ENCODE measurements around the gene NUP35. TPM values are rescaled to one million over a fixed set of nuclear protein-coding genes. Genes with fewer than 3 reads are reported as not detected.
A peak's percentile ranks its signal among the peaks of the same experiment; 100 is the strongest.
"Not testable (repeated sequence)": the region's sequence is repeated elsewhere in the genome, so short reads cannot be mapped to it uniquely, and the experiment has no call there.

The NUP35 gene
- total and polyA plus RNA-seq, 2 experiments from 2014 or later: 10.9 to 12.9 TPM

DNA sequence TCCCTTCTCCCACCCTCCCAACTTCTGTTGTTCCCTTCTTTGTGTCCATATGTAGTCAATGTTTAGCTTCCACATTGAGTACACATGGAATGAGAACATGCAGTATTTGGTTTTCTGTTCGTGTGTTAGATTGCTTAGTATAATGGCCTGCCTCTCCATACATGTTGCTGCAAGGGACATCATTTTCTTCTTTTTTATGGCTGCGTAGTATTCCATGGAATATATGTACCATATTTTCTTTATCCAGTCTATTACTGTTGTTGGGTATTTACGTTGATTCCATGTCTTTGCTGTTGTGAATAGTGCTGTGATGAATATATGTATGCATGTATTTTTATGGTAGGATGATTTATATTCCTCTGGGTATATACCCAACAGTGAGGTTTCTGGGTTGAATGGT is 42.0 kb downstream of the NUP35 start:
- 0 out of 2 replicates have a peak, but pooled peaks cover 5% of the 10 kb centered on the region for H3F3A ChIP-seq (ENCODE audit: insufficient read depth)
- DNase-seq: no peak

DNA sequence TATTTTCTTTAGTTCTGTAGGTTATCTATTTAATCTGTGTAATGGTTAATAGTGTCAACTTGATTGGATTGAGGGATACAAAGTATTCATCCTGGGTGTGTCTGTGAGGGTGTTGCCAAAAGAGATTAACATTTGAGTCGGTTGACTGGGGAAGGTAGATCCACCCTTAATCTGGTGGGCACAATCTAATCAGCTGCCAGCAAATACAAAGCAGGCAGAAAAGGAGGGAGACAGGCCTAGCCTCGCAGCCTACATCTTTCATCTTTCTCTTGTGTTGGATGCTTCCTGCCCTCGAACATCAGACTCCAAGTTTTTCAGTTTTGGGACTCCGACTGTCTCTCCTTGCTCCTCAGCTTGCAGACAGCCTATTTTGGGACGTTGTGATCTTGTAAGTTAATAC is 42.7 kb downstream of the NUP35 start:
- in situ Hi-C loops (cut with MboI); H2AFZ ChIP-seq; H3K9ac ChIP-seq; DNase-seq; H3K79me2 ChIP-seq (ENCODE audit: insufficient read depth); H3K4me3 ChIP-seq; H3K9me3 ChIP-seq (ENCODE audit: low read depth); H4K20me1 ChIP-seq (ENCODE audit: insufficient read depth); H3F3A ChIP-seq (ENCODE audit: insufficient read depth); H3K4me2 ChIP-seq (ENCODE audit: unreplicated experiment); H3K27ac ChIP-seq; H3K27me3 ChIP-seq (replicated peaks; ENCODE audit: insufficient read depth); H3K9me2 ChIP-seq (ENCODE audit: insufficient read depth); H3K36me3 ChIP-seq (ENCODE audit: low read depth): not testable (repeated sequence)
- 86 to 92% methylated on average over 5 of the region's 5 CpGs for WGBS, 2 experiments (ENCODE audit: low coverage in 1 of 2, low lambda C conversion rate in 2 of 2, missing lambda C conversion rate in 2 of 2)
- peaks cover 12% of the 10 kb centered on the region for H3K4me1 ChIP-seq (ENCODE audit: insufficient read depth)

More for the DNA sequence above, 42.0 kb downstream of the NUP35 start:
- Histone ChIP-seq H3K27ac (no peak overlapping the region), H3K9me3 (ENCODE audit: low read depth) (no peaks in the 10 kb centered on the region), H3K4me1 (ENCODE audit: insufficient read depth) (peaks cover 13% of the 10 kb centered on the region), H3K36me3 (ENCODE audit: low read depth) (peaks cover 5% of the 10 kb centered on the region), H4K20me1 (ENCODE audit: insufficient read depth) (no peaks in the 10 kb centered on the region), H3K4me2 (ENCODE audit: unreplicated experiment) (no peak overlapping the region), H3K9ac (no peak overlapping the region), H3K27me3 (replicated peaks; ENCODE audit: insufficient read depth) (no peaks in the 10 kb centered on the region), H3K79me2 (ENCODE audit: insufficient read depth) (peaks cover 8% of the 10 kb centered on the region; the same call in 1 of the 2 replicates), H2AFZ (no peak overlapping the region), H3K4me3 (no peak overlapping the region), H3K9me2 (ENCODE audit: insufficient read depth) (no peaks in the 10 kb centered on the region)
- TF ChIP-seq EZH2 (IDR thresholded peaks at IDR 0.05; ENCODE audit: insufficient read depth, poor library complexity, severe bottlenecking) (no peak), EZH2phosphoT487 (IDR thresholded peaks at IDR 0.05; ENCODE audit: insufficient read depth, low read depth) (no peak)
- 95 to 97% methylated on average over 3 of the region's 3 CpGs for WGBS, 2 experiments (ENCODE audit: low coverage in 1 of 2, low lambda C conversion rate in 2 of 2, missing lambda C conversion rate in 2 of 2)
- in situ Hi-C loops (cut with MboI): no loop called here

DNA sequence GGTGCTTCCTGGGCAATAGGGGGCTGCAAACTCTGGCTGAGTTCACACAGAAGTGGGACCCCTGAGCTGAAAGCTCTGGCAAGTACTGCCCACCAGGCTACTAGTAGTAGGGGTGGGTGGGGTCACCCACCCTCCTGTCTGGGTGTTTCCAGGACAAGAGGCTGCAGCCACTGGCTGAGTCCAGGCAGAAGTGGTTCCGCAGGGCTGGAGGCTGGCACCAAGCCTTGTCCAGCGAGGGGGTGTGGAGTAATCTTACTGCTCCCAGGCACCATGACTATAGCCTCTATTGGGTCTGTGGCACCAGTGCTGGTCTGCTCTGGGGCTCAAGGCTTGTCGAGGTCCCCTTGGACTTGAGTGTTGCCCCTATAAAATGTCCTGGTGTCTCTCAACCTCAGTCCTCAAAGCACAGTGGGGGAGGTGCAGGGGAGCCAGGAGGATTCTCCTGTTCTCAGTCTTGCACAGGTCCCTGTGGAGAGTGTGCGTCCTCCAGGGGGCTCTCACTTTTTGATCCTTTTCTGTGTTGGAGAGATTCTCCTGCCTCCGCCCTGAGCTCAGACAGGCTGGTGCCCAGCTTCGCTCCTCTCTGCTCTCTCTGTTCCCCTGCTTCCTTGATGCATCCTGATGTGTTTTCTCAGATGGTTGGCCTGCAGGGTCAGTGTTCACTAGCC is 48.1 kb downstream of the NUP35 start:
- no peaks in the 10 kb centered on the region for H3K36me3 ChIP-seq (ENCODE audit: low read depth)
- no peak for DNase-seq
- H3K27me3 ChIP-seq (replicated peaks; ENCODE audit: insufficient read depth): no peaks in the 10 kb centered on the region
- no peaks in the 10 kb centered on the region for H3K9me2 ChIP-seq (ENCODE audit: insufficient read depth)
- H3K4me2 ChIP-seq (ENCODE audit: unreplicated experiment): no peak overlapping the region
- 94 to 97% methylated on average over 5 to 6 of the region's 6 CpGs for WGBS, 2 experiments (ENCODE audit: low coverage in 1 of 2, low lambda C conversion rate in 2 of 2, missing lambda C conversion rate in 2 of 2)
- TF ChIP-seq EZH2 (IDR thresholded peaks at IDR 0.05; ENCODE audit: insufficient read depth, poor library complexity, severe bottlenecking): no peak
- no peaks in the 10 kb centered on the region for H3K9me3 ChIP-seq (ENCODE audit: low read depth)
- no peaks in the 10 kb centered on the region for H4K20me1 ChIP-seq (ENCODE audit: insufficient read depth)
- H3K9ac ChIP-seq: no peak overlapping the region
- H3K79me2 ChIP-seq (ENCODE audit: insufficient read depth): peaks cover 8% of the 10 kb centered on the region; the same call in 1 of the 2 replicates
- H2AFZ ChIP-seq: no peak overlapping the region
- H3K4me3 ChIP-seq: no peak overlapping the region
- H3K4me1 ChIP-seq (ENCODE audit: insufficient read depth): no peaks in the 10 kb centered on the region
- no peaks in the 10 kb centered on the region for H3F3A ChIP-seq (ENCODE audit: insufficient read depth)
- in situ Hi-C loops (cut with MboI): no loop called here
- no peak overlapping the region for H3K27ac ChIP-seq

DNA sequence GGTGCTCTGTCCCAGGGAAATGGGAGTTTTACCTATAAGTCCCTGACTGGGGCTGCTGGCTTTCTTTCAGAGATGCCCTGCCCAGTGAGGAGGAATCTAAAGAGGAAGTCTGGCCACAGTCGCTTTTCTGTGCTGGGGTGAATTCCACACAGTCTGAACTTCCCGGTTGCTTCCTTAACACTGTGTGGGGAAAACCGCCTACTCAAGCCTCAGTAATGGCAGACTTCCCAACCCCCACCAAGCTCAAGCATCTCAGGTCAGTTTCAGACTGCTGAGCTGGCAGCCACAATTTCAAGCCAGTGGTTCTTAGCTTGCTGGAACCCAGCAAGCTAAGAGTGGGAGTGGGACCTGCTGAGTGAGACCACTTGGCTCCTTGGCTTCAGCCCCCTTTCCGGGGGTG is 54.9 kb downstream of the NUP35 start:
- H3K27me3 ChIP-seq (replicated peaks; ENCODE audit: insufficient read depth): no peaks in the 10 kb centered on the region
- no peak overlapping the region for H3K27ac ChIP-seq
- no peaks in the 10 kb centered on the region for H4K20me1 ChIP-seq (ENCODE audit: insufficient read depth)
- DNase-seq: peak; percentile 5
- H3K9me3 ChIP-seq (ENCODE audit: low read depth): no peaks in the 10 kb centered on the region
- no peaks in the 10 kb centered on the region for H3K9me2 ChIP-seq (ENCODE audit: insufficient read depth)
- 95 to 98% methylated on average over 4 of the region's 4 CpGs for WGBS, 2 experiments (ENCODE audit: low coverage in 1 of 2, low lambda C conversion rate in 2 of 2, missing lambda C conversion rate in 2 of 2)
- H3K4me1 ChIP-seq (ENCODE audit: insufficient read depth): no peaks in the 10 kb centered on the region
- H3K4me3 ChIP-seq: no peak overlapping the region
- H3K9ac ChIP-seq: no peak overlapping the region
- no peaks in the 10 kb centered on the region for H3F3A ChIP-seq (ENCODE audit: insufficient read depth)
- H3K4me2 ChIP-seq (ENCODE audit: unreplicated experiment): no peak overlapping the region
- TF ChIP-seq EZH2phosphoT487 (IDR thresholded peaks at IDR 0.05; ENCODE audit: insufficient read depth, low read depth) (no peak), EZH2 (IDR thresholded peaks at IDR 0.05; ENCODE audit: insufficient read depth, poor library complexity, severe bottlenecking) (no peak)
- H3K79me2 ChIP-seq (ENCODE audit: insufficient read depth): no peaks in the 10 kb centered on the region
- H2AFZ ChIP-seq: no peak overlapping the region
- in situ Hi-C loops (cut with MboI): no loop called here
- peaks cover 16% of the 10 kb centered on the region for H3K36me3 ChIP-seq (ENCODE audit: low read depth)

DNA sequence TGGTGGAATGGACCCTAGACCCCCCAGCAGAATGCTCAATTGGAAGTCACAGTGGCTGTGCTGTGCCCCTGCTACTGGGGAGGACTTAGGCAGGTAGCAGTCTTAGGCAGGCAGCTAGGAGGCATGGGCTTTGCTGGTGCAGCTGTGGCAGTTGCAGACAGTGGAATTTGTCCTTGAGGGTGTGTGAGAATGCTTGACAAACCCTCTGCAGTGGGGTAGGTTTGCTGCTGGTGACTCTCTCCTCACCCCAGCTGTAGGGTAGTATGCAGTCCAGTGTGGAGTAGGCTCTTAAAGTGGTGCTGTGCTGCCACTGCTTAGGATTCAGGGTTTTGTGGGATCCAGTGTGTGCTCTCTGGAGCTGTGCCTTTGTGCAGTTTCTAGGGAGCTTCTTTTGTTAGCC is 61.3 kb downstream of the NUP35 start:
- peaks cover 11% of the 10 kb centered on the region; the same call in 1 of the 2 replicates for H3K79me2 ChIP-seq (ENCODE audit: insufficient read depth)
- no peaks in the 10 kb centered on the region for H3F3A ChIP-seq (ENCODE audit: insufficient read depth)
- H3K4me3 ChIP-seq: no peak overlapping the region
- no peak overlapping the region for H3K9ac ChIP-seq
- no peaks in the 10 kb centered on the region for H4K20me1 ChIP-seq (ENCODE audit: insufficient read depth)
- H3K36me3 ChIP-seq (ENCODE audit: low read depth): peaks cover 20% of the 10 kb centered on the region
- TF ChIP-seq EZH2 (IDR thresholded peaks at IDR 0.05; ENCODE audit: insufficient read depth, poor library complexity, severe bottlenecking): no peak
- TF ChIP-seq EZH2phosphoT487 (IDR thresholded peaks at IDR 0.05; ENCODE audit: insufficient read depth, low read depth): no peak
- H3K27me3 ChIP-seq (replicated peaks; ENCODE audit: insufficient read depth): no peaks in the 10 kb centered on the region
- no peak overlapping the region for H3K4me2 ChIP-seq (ENCODE audit: unreplicated experiment)
- H2AFZ ChIP-seq: no peak overlapping the region
- in situ Hi-C loops (cut with MboI): no loop called here
- no peaks in the 10 kb centered on the region for H3K9me2 ChIP-seq (ENCODE audit: insufficient read depth)
- no peak for DNase-seq
- no peak overlapping the region for H3K27ac ChIP-seq
- H3K4me1 ChIP-seq (ENCODE audit: insufficient read depth): peaks cover 11% of the 10 kb centered on the region
- no peaks in the 10 kb centered on the region for H3K9me3 ChIP-seq (ENCODE audit: low read depth)

Measured in GM23248 (cell line).